Right atrium auricular region (tissue), 2 donors: ENCODE data around the gene SMYD3. TPM values are rescaled to one million over a fixed set of nuclear protein-coding genes. Genes with fewer than 3 reads are reported as not detected.

Source experiments
- DNase-seq: peaks from one replicate; pipeline ENCODE4 v3.0.0-alpha.2; 2019; ENCODE audit warnings: low spot score
- H3K27ac ChIP-seq, 2 donors: fragments of 200-600 bp; sonication (generic); 1 replicate in 1 of 2; 2 replicates in 1 of 2; pipeline ENCODE4 v1.5.1; 2016 to 2019
- H3K27me3 ChIP-seq, 2 donors: fragments of 200-600 bp; sonication (generic); one replicate each; pipeline versions ENCODE4 v1.5.1 to v1.6.0; 2017 to 2019
- H3K36me3 ChIP-seq: fragments of 200-600 bp; sonication (generic); one replicate; pipeline ENCODE4 v1.5.1; 2016
- H3K4me1 ChIP-seq, 2 donors: fragments of 200-600 bp; sonication (generic); one replicate each; pipeline versions ENCODE4 v1.5.1 to v1.6.0; 2017 to 2019
- H3K4me3 ChIP-seq, 2 donors: fragments of 200-600 bp; sonication (generic); 1 replicate in 1 of 2; 2 replicates in 1 of 2; pipeline ENCODE4 v1.5.1; 2017 to 2019; ENCODE audit warnings: mild to moderate bottlenecking in 1 of 2, moderate library complexity in 1 of 2
- H3K9me3 ChIP-seq, 2 donors: fragments of 200-600 bp; sonication (generic); one replicate each; pipeline ENCODE4 v1.5.1; 2019
- total RNA-seq, 2 donors: library from RNA; depleted of rRNA; stranded (reverse); fragments of >200 nt; gene quantifications; one replicate each; pipeline ENCODE4 v1.1.0, GENCODE V29; 2016
- TF ChIP-seq, protein P1 (sequence below), 2 donors: fragments of 200-600 bp; sonication (generic); IDR thresholded peaks; one replicate each; pipeline ENCODE4 v1.5.1; 2019; ENCODE audit warnings: antibody characterized with exemption in 2 of 2

Gene SMYD3
- total RNA-seq, 2 donors from 2014 or later, result 7.9 to 8.5 TPM

DNA sequence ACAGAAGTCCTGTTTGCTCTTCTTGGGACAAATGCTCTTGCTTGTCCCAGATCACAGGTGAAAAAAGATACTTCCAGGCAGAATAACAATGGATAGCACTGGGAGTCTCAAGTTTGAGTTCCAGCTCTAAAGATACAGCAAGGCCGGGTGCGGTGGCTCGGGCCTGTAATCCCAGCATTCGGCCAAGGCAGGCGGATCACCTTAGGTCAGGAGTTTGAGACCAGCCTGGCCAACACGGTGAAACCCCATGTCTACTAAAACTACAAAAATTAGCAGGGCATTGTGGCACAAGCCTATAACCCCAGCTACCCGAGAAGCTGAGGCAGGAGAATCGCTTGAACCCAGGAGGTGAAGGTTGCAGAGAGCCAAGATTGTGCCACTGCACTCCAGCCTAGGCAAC lies 337.6 kb downstream of the SMYD3 start:
- Histone ChIP-seq H3K27ac (no peak overlapping the region), H3K27me3 (no peaks in the 10 kb centered on the region), H3K4me3 (no peak overlapping the region), H3K9me3 (no peaks in the 10 kb centered on the region), H3K4me1 (no peaks in the 10 kb centered on the region), H3K36me3 (no peaks in the 10 kb centered on the region)
- TF ChIP-seq, protein P1, sequence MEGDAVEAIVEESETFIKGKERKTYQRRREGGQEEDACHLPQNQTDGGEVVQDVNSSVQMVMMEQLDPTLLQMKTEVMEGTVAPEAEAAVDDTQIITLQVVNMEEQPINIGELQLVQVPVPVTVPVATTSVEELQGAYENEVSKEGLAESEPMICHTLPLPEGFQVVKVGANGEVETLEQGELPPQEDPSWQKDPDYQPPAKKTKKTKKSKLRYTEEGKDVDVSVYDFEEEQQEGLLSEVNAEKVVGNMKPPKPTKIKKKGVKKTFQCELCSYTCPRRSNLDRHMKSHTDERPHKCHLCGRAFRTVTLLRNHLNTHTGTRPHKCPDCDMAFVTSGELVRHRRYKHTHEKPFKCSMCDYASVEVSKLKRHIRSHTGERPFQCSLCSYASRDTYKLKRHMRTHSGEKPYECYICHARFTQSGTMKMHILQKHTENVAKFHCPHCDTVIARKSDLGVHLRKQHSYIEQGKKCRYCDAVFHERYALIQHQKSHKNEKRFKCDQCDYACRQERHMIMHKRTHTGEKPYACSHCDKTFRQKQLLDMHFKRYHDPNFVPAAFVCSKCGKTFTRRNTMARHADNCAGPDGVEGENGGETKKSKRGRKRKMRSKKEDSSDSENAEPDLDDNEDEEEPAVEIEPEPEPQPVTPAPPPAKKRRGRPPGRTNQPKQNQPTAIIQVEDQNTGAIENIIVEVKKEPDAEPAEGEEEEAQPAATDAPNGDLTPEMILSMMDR (IDR thresholded peaks at IDR 0.05), result no peak
- no peak for DNase-seq

DNA sequence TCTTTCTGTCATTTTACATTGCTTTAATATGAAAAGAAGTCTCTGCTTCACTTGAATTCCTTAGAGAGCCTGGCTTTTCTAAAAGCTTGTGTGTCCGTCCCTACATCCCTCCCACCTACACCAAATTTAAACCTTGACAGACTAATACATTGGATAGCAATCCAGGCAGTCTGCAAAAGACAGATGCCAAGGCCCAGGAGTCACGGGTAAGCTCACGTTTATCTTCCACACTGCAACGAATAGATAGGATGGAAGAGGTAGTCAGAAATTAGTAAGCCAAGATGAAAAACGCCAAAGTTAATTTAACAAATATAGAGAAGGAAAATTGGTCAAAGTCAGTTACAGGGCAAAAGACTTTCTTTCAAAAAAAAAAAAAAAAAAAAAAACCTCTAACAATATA lies 338.1 kb downstream of the SMYD3 start:
- no peaks in the 10 kb centered on the region for H3K27me3 ChIP-seq
- H3K9me3 ChIP-seq, result no peaks in the 10 kb centered on the region
- H3K4me1 ChIP-seq, result no peaks in the 10 kb centered on the region
- DNase-seq, result no peak
- no peak overlapping the region for H3K27ac ChIP-seq
- TF ChIP-seq, protein P1 (IDR thresholded peaks at IDR 0.05), result no peak
- H3K4me3 ChIP-seq, result no peak overlapping the region
- no peaks in the 10 kb centered on the region for H3K36me3 ChIP-seq

DNA sequence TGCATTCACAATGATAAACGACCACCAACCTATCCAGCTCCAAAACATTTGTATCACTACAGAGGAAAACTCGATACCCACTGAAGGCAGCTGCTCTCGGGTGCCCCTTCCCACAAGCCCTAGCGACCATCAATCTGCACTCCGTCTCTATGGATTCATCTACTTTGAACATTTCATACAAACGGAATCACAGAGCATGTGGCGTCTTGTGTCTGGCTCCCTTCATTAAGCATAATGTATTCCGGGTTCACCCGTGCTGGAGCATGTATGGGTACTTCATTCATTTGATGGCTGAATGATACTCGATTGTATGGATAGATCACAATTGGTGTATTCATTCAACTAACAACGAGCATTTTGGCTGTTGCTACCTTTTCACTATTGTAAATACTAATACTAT lies 340.2 kb downstream of the SMYD3 start:
- H3K27me3 ChIP-seq, result no peaks in the 10 kb centered on the region
- no peaks in the 10 kb centered on the region for H3K36me3 ChIP-seq
- no peak overlapping the region for H3K4me3 ChIP-seq
- no peaks in the 10 kb centered on the region for H3K4me1 ChIP-seq
- H3K9me3 ChIP-seq, result no peaks in the 10 kb centered on the region
- TF ChIP-seq, protein P1 (IDR thresholded peaks at IDR 0.05), result no peak
- DNase-seq, result no peak
- no peak overlapping the region for H3K27ac ChIP-seq

DNA sequence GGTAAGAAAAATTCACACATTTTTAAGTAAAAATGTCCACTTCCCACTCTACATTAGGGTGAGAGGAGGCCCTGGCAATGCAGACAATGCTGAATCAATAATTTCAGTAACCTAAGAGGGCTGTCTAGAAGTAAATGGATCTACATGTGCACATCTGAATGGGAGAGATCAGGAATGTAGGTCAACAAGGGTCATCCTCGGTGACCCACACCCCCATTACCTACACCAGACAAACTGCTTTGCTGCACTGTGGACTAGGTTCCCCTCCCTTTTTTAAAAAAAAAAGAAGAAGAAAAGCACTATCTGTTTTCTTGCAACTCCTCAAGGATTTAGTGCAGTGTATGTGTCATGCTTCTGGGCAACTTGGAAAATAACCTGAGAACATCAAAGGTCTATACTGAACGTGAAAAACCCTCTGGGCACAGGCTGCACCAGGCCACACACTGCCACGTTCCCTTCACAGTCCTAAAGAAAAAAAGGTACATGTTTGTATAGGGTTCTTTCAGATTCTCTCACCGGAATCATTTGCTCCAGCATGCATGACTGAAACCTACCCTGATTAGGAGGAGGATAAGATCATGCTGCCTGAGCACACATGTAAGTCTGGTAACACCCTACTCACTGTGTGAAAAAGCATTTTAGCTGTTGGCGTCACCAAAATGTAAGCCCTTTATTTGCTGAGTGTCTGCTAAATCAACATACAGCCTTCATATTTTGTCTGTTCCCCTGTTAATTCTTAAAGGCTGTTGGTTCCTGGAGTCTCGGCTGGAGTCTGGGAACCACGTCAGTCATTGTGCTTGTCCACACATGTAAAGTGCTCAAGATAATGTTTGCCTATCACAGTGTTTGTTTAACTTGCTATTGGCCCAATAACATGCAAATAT lies 341.0 kb downstream of the SMYD3 start:
- no peaks in the 10 kb centered on the region for H3K27me3 ChIP-seq
- no peaks in the 10 kb centered on the region for H3K4me1 ChIP-seq
- no peak for DNase-seq
- H3K4me3 ChIP-seq, result no peak overlapping the region
- no peaks in the 10 kb centered on the region for H3K9me3 ChIP-seq
- H3K27ac ChIP-seq, result no peak overlapping the region
- TF ChIP-seq, protein P1 (IDR thresholded peaks at IDR 0.05), result no peak
- H3K36me3 ChIP-seq, result no peaks in the 10 kb centered on the region

DNA sequence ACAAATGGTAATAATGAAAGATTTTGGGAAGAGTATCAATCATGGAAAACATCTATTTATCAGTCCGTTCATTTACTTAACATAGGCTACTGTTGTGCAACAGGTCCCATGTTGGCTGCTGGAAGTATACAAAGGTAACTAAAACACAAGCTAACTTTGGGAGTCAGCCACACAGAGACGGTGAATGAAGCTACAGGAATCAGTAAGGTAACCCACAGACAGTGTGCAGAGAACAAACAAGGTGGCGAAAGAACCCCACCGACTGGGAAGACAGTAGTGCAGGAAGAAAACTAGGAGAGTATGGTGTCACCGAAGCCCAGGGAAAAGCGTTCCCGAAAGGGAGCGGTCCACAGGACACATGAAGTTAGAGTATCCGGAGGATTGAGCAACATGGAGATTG lies 342.3 kb downstream of the SMYD3 start:
- DNase-seq, result no peak
- no peaks in the 10 kb centered on the region for H3K4me1 ChIP-seq
- no peak overlapping the region for H3K4me3 ChIP-seq
- H3K9me3 ChIP-seq, result no peaks in the 10 kb centered on the region
- no peaks in the 10 kb centered on the region for H3K27me3 ChIP-seq
- H3K36me3 ChIP-seq, result no peaks in the 10 kb centered on the region
- TF ChIP-seq, protein P1 (IDR thresholded peaks at IDR 0.05), result no peak
- H3K27ac ChIP-seq, result no peak overlapping the region

DNA sequence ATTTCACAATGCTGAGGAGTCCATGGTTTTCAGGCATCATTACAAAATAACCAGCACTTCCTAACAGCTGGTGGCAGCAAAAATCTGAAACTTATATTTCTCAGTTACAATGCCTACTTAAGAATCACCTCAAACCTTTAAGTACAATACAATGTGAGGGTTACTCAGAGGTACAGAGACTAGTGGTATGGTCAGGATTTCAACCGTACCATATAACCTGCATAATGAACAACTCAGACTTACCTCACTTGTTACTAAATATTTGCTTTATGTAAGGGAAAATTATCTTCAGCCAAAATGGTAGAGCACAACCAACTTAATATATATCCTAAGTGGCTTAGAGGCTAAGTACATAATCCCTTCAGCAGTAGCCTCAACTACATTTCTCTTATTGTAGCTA lies 344.5 kb downstream of the SMYD3 start:
- TF ChIP-seq, protein P1 (IDR thresholded peaks at IDR 0.05), result no peak
- no peak for DNase-seq
- Histone ChIP-seq H3K27ac (no peak overlapping the region), H3K27me3 (no peaks in the 10 kb centered on the region), H3K9me3 (no peaks in the 10 kb centered on the region), H3K4me3 (no peak overlapping the region), H3K4me1 (no peaks in the 10 kb centered on the region), H3K36me3 (no peaks in the 10 kb centered on the region)
